Measurements from ENCODE around the gene MUCL3.
"Not testable (repeated sequence)": the region's sequence is repeated elsewhere in the genome, so short reads cannot be mapped to it uniquely, and the experiment has no call there.

Gene MUCL3

DNA sequence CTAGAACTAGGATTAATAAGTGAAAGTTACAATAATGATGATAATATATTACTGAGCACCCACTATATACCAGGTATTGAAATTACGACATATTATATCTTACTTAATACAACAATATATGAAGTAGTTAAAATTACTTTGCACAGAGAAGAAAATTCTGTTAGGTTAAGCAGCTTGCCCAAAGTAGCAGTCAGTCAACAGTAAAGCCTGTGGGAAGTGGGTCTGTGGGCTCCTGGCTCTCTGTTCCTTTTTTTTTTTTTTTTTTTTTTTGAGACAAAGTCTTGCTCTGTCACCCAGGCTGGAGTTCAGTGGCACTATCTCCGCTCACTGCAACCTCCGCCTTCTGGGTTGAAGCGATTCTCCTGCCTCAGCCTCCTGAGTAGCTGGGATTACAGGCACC lies 37.5 kb upstream of the MUCL3 start:
- TF ChIP-seq ESRRG (CRISPR knock-in tag; IDR thresholded peaks at IDR 0.05) (no peak), TSHZ2 (CRISPR knock-in tag; IDR thresholded peaks at IDR 0.05) (no peak), TOX (CRISPR knock-in tag; IDR thresholded peaks at IDR 0.05; ENCODE audit: borderline replicate concordance) (no peak), ISL1 (CRISPR knock-in tag; IDR thresholded peaks at IDR 0.05) (no peak), ZNF8 (CRISPR knock-in tag; IDR thresholded peaks at IDR 0.05) (no peak), ZC3H10 (CRISPR knock-in tag; IDR thresholded peaks at IDR 0.05) (no peak), OSR1 (CRISPR knock-in tag; IDR thresholded peaks at IDR 0.05) (no peak), ZNF70 (CRISPR knock-in tag; IDR thresholded peaks at IDR 0.05) (no peak), PPARA (CRISPR knock-in tag; IDR thresholded peaks at IDR 0.05; ENCODE audit: borderline replicate concordance) (no peak), BACH2 (CRISPR knock-in tag; IDR thresholded peaks at IDR 0.05; ENCODE audit: borderline replicate concordance) (no peak), TCF4 (CRISPR knock-in tag; IDR thresholded peaks at IDR 0.05; ENCODE audit: borderline replicate concordance) (no peak), CSDC2 (CRISPR knock-in tag; IDR thresholded peaks at IDR 0.05) (no peak), ZFP30 (CRISPR knock-in tag; IDR thresholded peaks at IDR 0.05) (no peak)
- TF ChIP-seq, protein P1, sequence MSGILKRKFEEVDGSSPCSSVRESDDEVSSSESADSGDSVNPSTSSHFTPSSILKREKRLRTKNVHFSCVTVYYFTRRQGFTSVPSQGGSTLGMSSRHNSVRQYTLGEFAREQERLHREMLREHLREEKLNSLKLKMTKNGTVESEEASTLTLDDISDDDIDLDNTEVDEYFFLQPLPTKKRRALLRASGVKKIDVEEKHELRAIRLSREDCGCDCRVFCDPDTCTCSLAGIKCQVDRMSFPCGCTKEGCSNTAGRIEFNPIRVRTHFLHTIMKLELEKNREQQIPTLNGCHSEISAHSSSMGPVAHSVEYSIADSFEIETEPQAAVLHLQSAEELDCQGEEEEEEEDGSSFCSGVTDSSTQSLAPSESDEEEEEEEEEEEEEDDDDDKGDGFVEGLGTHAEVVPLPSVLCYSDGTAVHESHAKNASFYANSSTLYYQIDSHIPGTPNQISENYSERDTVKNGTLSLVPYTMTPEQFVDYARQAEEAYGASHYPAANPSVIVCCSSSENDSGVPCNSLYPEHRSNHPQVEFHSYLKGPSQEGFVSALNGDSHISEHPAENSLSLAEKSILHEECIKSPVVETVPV (CRISPR knock-in tag; IDR thresholded peaks at IDR 0.05) = no peak

DNA sequence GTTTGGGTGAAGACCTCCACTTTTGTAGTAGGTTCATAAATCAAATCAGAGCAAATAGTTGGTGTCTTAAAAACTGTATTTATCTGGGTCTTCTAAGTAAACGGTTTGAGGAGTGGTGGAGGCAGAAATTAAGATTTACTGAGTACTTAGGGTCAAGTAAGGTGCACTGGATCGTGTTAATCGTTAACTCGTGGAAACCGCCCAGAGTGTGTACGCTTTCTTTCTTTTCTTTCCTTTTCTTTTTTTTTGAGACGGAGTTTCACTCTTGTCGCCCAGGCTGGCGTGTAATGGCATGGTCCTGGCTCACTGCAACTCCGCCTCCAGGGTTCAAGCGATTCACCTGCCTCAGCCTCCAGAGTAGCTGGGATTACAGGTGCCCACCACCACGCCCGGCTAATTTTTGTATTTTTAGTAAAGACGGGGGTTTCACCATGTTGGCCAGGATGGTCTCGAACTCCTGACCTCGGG lies 33.4 kb upstream of the MUCL3 start:
- ATAC-seq = not testable (repeated sequence)

More for the DNA sequence above, 37.5 kb upstream of the MUCL3 start:
- no peak for ATAC-seq

- ATAC-seq = peak; percentile 99
- TF ChIP-seq ZNF565 (CRISPR knock-in tag; conservative IDR thresholded peaks at IDR 0.05; ENCODE audit: low read depth) (no peak), RARB (CRISPR knock-in tag; IDR thresholded peaks at IDR 0.05) (peak; percentile 68; the same call in 1 of the 2 replicates), ZFP30 (CRISPR knock-in tag; IDR thresholded peaks at IDR 0.05) (no peak), ZNF8 (CRISPR knock-in tag; IDR thresholded peaks at IDR 0.05) (no peak), ZC3H10 (CRISPR knock-in tag; IDR thresholded peaks at IDR 0.05) (no peak), SNAI2 (CRISPR knock-in tag; IDR thresholded peaks at IDR 0.05) (no peak), ESRRG (CRISPR knock-in tag; IDR thresholded peaks at IDR 0.05) (no peak), BACH2 (CRISPR knock-in tag; IDR thresholded peaks at IDR 0.05; ENCODE audit: borderline replicate concordance) (no peak), GLIS3 (CRISPR knock-in tag; IDR thresholded peaks at IDR 0.05) (peak; percentile 54; the same call in 1 of the 2 replicates), TSHZ2 (CRISPR knock-in tag; IDR thresholded peaks at IDR 0.05) (peak; percentile 82), ISL1 (CRISPR knock-in tag; IDR thresholded peaks at IDR 0.05) (no peak), TOX (CRISPR knock-in tag; IDR thresholded peaks at IDR 0.05; ENCODE audit: borderline replicate concordance) (no peak), OSR1 (CRISPR knock-in tag; IDR thresholded peaks at IDR 0.05) (no peak), ARNTL (CRISPR knock-in tag; IDR thresholded peaks at IDR 0.05; ENCODE audit: borderline replicate concordance, low read depth) (no peak), PATZ1 (CRISPR knock-in tag; IDR thresholded peaks at IDR 0.05; ENCODE audit: borderline replicate concordance) (no peak), PPARA (CRISPR knock-in tag; IDR thresholded peaks at IDR 0.05; ENCODE audit: borderline replicate concordance) (no peak), POU6F1 (CRISPR knock-in tag; IDR thresholded peaks at IDR 0.05; ENCODE audit: borderline replicate concordance, low read depth) (peak; percentile 66; the same call in 1 of the 2 replicates), TCF4 (CRISPR knock-in tag; IDR thresholded peaks at IDR 0.05; ENCODE audit: borderline replicate concordance) (peak; percentile 37; the same call in 1 of the 2 replicates)
- TF ChIP-seq, protein P1 (CRISPR knock-in tag; IDR thresholded peaks at IDR 0.05) = no peak
Measured at GRCh38 chr6:30907758-30908591, 32.8 kb upstream of the MUCL3 start, which contains the start of gene GTF2H4. Gene GTF2H4 (plus strand): TSS chr6:30908207.

All from SK-N-SH treated with all-trans-retinoic acid at 6 μM for 48 hours (cell line).